Ovary (tissue), 9 donors: ENCODE measurements around the gene ALDH3A1. TPM values are rescaled to one million over a fixed set of nuclear protein-coding genes. Genes with fewer than 3 reads are reported as not detected.
"Not testable (repeated sequence)": the region's sequence is repeated elsewhere in the genome, so short reads cannot be mapped to it uniquely, and the experiment has no call there.

Experiments used
- DNase-seq, 5 donors: peaks; one replicate each; pipeline ENCODE4 v3.0.0-alpha.2; 2019 to 2020
- H3K27ac ChIP-seq, 2 donors: fragments of 200-600 bp; one replicate each; pipeline versions ENCODE4 v1.5.1 to v1.8.0; 2019 to 2022
- H3K27me3 ChIP-seq: fragments of 200-600 bp; one replicate; pipeline ENCODE4 v1.8.0; 2022
- H3K36me3 ChIP-seq: fragments of 200-600 bp; sonication (generic); one replicate; pipeline ENCODE4 v1.5.1; 2019
- H3K4me1 ChIP-seq: one replicate; pipeline ENCODE4 v1.8.1; 2013; ENCODE audit warnings: mild to moderate bottlenecking, moderate library complexity; ENCODE audit not compliant: insufficient read depth
- H3K4me3 ChIP-seq: fragments of 200-600 bp; sonication (generic); one replicate; pipeline ENCODE4 v1.5.1; 2017
- H3K9me3 ChIP-seq, 2 donors: fragments of 200-600 bp in 1 of 2; sonication (generic) in 1 of 2; one replicate each; pipeline versions ENCODE4 v1.5.1 to v1.8.1; 2013 to 2019; ENCODE audit warnings: mild to moderate bottlenecking in 1 of 2, moderate library complexity in 1 of 2
- EP300 ChIP-seq: sonication (generic); formaldehyde crosslinking; IDR thresholded peaks from one replicate; pipeline ENCODE4 v1.6.1; 2017; ENCODE audit warnings: antibody characterized with exemption
- POLR2A ChIP-seq: fragments of 450-650 bp; IDR thresholded peaks from one replicate; pipeline ENCODE4 v1.6.1; 2017; ENCODE audit warnings: antibody characterized with exemption, mild to moderate bottlenecking, moderate library complexity
- WGBS, 3 donors: extraction: QIAGEN DNeasy Blood & Tissue Kit in 1 of 3; methylation state at CpG; one replicate each; pipeline versions ENCODE4 v1.1.5 to v1.1.7; 2013 to 2017; 5-methylcytosine and 5-hydroxymethylcytosine counted together
- intact Hi-C, 4 donors: fragments of 100-400 bp; cut with DNase I; formaldehyde crosslinking; loops; one replicate each; pipeline versions ENCODE4 v1.11.0 to v1.15.1; 2022 to 2023
- polyA plus RNA-seq, 2 donors: library from polyadenylated mRNA; stranded (reverse); fragments of 200-250 nt in 1 of 2; fragments of 350-450 nt in 1 of 2; fragmentation: Illumina TruSeq in 1 of 2; extraction: RNeasy Lipid Tissue Mini Kit (QIAGEN cat#74804) in 1 of 2; gene quantifications; one replicate each; pipeline ENCODE4 v1.2.3, GENCODE V29; 2013 to 2014
- total RNA-seq, 7 donors: library from RNA; depleted of rRNA in 2 of 7; stranded (reverse); fragments of >200 nt in 2 of 7; fragmentation: NEBNext Ultra II Directional in 3 of 7; extraction: Animal tissue kit (Norgen Biotek cat#: 25700) in 3 of 7; gene quantifications; one replicate each; pipeline versions ENCODE4 v1.1.0 to v1.2.4, GENCODE V29; 2016 to 2023
- TF ChIP-seq, protein P1 (sequence below), 3 donors: fragments of 450-650 bp in 2 of 3; fragments of 200-600 bp in 1 of 3; IDR thresholded peaks; one replicate each; pipeline versions ENCODE4 v1.5.1 to v1.8.0; 2016 to 2022; ENCODE audit warnings: antibody characterized with exemption in 3 of 3, mild to moderate bottlenecking in 1 of 3
- donor health status: DM: no; HTN: no; CAD: no; lungs with moderate emphysema.
- donor health status: DM: no; HTN: no; CAD: no.
- donor health status: Bipolar disorder and iron deficiency.
- donor health status: DM: yes; HTN: yes; CAD: no.
- donor health status: DM: no; HTN: no; CAD: no.
- donor health status: DM: yes; HTN: yes; CAD: no.

ALDH3A1 gene
- total and polyA plus RNA-seq, 9 donors: 0.17 to 12.8 (median 0.87) TPM; not detected in 3

DNA sequence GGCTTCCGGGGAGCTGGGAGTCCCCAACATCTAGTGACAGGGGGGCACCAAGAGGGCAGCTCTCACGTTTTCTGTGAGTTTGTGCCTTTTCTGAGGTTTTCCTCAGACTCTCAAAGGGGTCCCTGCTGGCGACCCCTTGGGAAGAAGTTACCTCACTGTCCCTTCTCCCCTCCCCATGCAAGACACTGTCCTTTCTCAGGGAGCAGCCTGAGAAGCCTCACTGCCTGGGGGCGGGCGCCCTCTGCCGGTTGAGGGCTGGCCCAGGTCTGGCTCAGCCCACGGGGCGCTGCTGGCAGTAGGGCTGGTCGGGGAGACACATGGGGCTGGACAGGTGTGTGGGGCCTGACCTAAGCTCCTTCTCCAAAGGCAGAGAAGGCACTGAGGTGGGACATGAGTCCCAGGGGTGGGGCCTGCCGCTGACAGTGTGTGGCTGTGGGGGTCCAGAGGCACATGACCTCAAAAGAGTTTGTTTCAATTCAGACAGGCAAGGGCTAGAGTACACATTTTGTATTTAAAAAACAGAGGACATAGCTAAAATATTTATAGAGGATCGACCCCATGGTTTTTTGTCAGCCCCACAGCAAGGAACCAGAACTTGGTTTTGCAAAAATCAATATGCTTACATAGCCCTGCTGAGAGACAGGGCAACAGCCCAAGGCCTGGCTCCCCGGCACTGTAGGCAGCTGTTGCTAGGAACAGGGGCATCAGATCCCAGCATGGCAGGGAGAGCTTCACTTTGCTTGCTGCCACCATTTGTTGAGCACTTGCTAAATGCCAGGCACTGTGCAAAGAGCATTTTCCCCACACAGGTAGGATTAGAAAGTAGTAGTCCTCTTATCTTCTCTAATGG, 18.5 kb upstream of the ALDH3A1 start:
- peak; percentile 73 to 90 (median 87) for DNase-seq
- no peak overlapping the region for H3K27ac ChIP-seq
- WGBS, 3 donors: 13 to 15% (median 13%) methylated on average over 12 of the region's 12 CpGs
- no peaks in the 10 kb centered on the region for H3K9me3 ChIP-seq
- H3K27me3 ChIP-seq: no peaks in the 10 kb centered on the region
- TF ChIP-seq, protein P1, sequence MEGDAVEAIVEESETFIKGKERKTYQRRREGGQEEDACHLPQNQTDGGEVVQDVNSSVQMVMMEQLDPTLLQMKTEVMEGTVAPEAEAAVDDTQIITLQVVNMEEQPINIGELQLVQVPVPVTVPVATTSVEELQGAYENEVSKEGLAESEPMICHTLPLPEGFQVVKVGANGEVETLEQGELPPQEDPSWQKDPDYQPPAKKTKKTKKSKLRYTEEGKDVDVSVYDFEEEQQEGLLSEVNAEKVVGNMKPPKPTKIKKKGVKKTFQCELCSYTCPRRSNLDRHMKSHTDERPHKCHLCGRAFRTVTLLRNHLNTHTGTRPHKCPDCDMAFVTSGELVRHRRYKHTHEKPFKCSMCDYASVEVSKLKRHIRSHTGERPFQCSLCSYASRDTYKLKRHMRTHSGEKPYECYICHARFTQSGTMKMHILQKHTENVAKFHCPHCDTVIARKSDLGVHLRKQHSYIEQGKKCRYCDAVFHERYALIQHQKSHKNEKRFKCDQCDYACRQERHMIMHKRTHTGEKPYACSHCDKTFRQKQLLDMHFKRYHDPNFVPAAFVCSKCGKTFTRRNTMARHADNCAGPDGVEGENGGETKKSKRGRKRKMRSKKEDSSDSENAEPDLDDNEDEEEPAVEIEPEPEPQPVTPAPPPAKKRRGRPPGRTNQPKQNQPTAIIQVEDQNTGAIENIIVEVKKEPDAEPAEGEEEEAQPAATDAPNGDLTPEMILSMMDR (IDR thresholded peaks at IDR 0.05): peak; percentile 95 to 96 (median 95)
- TF ChIP-seq POLR2A (peak; percentile 28), EP300 (no peak)
- peaks cover 2% of the 10 kb centered on the region for H3K4me1 ChIP-seq
- H3K36me3 ChIP-seq: no peaks in the 10 kb centered on the region
- no peak overlapping the region for H3K4me3 ChIP-seq
- intact Hi-C loops: loop anchor here (1.0 to 10.0 kb wide), 5 partner anchors 252 to 404 kb away; partner anchors contain the start of gene B9D1 (in 2 of the 4)

DNA sequence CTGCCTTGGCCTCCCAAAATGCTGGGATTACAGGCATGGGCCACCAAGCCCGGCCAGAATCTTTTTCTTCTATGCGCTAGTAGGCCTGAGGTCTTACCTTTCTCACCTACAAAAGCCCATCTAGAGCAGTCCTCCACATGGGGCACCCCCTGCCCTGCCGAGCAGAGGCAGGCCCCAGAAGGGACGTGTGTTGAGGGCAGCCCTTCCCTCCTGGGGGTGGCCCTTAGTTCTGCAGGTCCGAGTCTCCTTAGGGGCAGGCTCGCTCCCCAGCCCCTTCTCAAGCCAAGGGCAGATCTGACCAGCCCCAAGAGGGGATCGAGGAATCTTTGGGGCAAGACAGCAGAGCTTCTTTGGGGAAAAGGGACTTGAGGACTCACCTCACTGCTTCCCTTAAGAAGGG, 17.9 kb upstream of the ALDH3A1 start:
- Histone ChIP-seq H3K27me3 (no peaks in the 10 kb centered on the region), H3K9me3 (no peaks in the 10 kb centered on the region), H3K4me1 (peaks cover 2% of the 10 kb centered on the region), H3K27ac (no peak overlapping the region), H3K4me3 (no peak overlapping the region), H3K36me3 (no peaks in the 10 kb centered on the region)
- DNase-seq: no peak
- intact Hi-C loops: loop anchor here (1.0 to 10.0 kb wide), 4 partner anchors 254 to 404 kb away; partner anchors contain the start of gene B9D1 (in 2 of the 4)
- no peak for TF ChIP-seq POLR2A
- TF ChIP-seq, protein P1 (IDR thresholded peaks at IDR 0.05): no peak
- TF ChIP-seq EP300: no peak
- WGBS, 3 donors: 65 to 70% (median 66%) methylated on average over 7 of the region's 7 CpGs

DNA sequence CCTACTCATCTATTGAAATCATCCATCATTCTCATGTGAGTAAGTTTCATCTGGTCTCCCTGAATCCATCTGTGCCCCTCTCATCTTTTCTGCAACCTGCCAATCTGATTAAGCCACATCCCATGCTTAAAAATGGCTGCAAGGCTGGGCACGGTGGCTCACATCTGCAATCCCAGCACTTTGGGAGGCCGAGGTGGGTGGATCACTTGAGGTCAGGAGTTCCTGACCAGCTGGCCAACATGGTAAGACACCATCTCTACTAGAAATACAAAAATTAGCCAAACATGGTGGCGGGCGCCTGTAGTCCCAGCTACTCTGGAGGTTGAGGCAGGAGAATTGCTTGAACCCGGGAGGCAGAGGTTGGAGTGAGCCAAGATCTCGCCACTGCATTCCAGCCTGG, 15.9 kb upstream of the ALDH3A1 start:
- intact Hi-C loops: loop anchor here in 3 of 4 donors (2.0 to 10.0 kb wide), 3 partner anchors 247 to 399 kb away; partner anchors contain the start of gene B9D1 (in 1 of the 3)
- not testable (repeated sequence) for H3K36me3 ChIP-seq, H3K4me3 ChIP-seq, H3K27ac ChIP-seq, H3K4me1 ChIP-seq, H3K9me3 ChIP-seq, H3K27me3 ChIP-seq, DNase-seq
- WGBS, 3 donors: 91 to 94% (median 94%) methylated on average over 6 of the region's 6 CpGs

DNA sequence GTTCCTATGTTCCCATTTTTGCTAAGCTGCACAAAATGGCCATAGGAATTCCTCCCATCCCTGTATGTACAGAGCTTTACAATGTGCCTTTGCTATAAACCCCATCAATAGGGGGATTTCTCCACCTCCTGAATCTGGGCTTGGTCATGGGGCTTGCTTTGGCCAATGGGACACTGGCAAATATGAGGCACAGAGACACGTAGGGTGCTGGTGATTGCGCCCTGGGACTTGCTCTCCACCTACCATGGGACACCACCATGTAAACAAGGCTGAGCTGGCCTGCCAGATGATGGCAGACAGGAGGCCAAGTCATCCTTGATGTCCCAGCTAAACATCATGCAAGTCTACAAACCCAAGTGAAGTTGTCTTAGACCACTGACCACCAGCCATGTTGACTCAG, 15.3 kb upstream of the ALDH3A1 start:
- TF ChIP-seq EP300 (no peak), POLR2A (no peak)
- TF ChIP-seq, protein P1 (IDR thresholded peaks at IDR 0.05): no peak
- intact Hi-C loops: loop anchor here in 3 of 4 donors (2.0 to 10.0 kb wide), 3 partner anchors 246 to 399 kb away; partner anchors contain the start of gene B9D1 (in 1 of the 3)
- no peak for DNase-seq
- no peak overlapping the region for H3K27ac ChIP-seq
- H3K4me3 ChIP-seq: no peak overlapping the region
- WGBS, 3 donors: 85 to 97% (median 88%) methylated on average over 2 of the region's 2 CpGs
- no peaks in the 10 kb centered on the region for H3K9me3 ChIP-seq
- H3K4me1 ChIP-seq: peaks cover 2% of the 10 kb centered on the region
- H3K36me3 ChIP-seq: no peaks in the 10 kb centered on the region
- no peaks in the 10 kb centered on the region for H3K27me3 ChIP-seq
